Measurements from ENCODE around the gene EGFL6.

- TF ChIP-seq REST (IDR thresholded peaks at IDR 0.05; ENCODE audit: insufficient read depth in 1 of 2, low read depth in 2 of 2, low read length in 1 of 2) (no peak), CTCF (IDR thresholded peaks at IDR 0.05) (no peak), POLR2AphosphoS5 (IDR thresholded peaks at IDR 0.05; ENCODE audit: low read depth, low read length) (no peak), SIN3A (IDR thresholded peaks at IDR 0.05; ENCODE audit: borderline replicate concordance, insufficient read depth, low read depth, low read length) (no peak), TCF7L2 (IDR thresholded peaks at IDR 0.05; ENCODE audit: low read depth, low read length) (no peak)
Observed at GRCh38 chrX:13614154-13614553, 44.8 kb downstream of the EGFL6 start.
